ENCODE results near the gene PROM1.

DNA sequence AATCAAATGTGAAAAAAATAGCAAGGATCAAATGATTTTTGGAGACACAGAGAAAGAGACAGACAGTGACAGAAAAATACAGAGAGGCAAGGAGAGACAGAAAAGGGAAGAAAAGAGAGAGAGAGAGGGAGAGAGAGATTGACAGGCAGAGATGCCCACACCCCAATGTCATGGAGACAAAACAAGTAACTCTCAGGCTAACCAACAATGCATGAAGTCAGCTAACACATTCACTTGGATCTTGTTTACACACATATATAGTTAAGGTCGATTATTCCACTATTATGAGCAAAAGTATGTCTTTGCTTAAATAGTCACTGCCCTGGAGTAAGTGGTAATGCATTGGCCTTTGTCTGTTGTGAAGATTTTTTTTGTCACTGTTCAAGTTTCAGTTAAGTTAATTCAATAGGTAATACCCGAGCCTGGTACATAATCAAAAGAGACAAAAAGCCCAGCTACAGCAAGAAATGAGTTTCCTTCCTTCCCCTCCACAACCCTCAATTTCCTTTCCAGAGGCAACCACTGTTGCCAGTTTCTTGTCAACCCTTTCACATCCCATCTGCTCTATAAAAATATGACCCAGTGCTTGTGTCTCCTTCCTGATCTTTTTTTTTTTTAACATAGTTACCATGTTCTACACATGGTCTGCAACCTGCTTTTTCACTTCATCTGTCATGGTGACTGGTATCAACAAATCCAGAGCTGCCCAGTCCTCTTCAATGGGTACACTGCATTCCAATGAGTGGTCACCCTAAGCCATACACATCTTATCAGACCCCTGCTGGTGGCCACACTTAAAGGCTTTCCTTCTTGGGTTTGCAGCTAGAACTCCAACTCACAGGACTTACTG, 52.1 kb downstream of the PROM1 start:
- TF ChIP-seq POLR2A (IDR thresholded peaks at IDR 0.05): no peak
- TF ChIP-seq, protein P1, sequence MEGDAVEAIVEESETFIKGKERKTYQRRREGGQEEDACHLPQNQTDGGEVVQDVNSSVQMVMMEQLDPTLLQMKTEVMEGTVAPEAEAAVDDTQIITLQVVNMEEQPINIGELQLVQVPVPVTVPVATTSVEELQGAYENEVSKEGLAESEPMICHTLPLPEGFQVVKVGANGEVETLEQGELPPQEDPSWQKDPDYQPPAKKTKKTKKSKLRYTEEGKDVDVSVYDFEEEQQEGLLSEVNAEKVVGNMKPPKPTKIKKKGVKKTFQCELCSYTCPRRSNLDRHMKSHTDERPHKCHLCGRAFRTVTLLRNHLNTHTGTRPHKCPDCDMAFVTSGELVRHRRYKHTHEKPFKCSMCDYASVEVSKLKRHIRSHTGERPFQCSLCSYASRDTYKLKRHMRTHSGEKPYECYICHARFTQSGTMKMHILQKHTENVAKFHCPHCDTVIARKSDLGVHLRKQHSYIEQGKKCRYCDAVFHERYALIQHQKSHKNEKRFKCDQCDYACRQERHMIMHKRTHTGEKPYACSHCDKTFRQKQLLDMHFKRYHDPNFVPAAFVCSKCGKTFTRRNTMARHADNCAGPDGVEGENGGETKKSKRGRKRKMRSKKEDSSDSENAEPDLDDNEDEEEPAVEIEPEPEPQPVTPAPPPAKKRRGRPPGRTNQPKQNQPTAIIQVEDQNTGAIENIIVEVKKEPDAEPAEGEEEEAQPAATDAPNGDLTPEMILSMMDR (IDR thresholded peaks at IDR 0.05): no peak
